ENCODE results near the gene SUGCT.

SUGCT gene

GRCh38 chr7:40845943-40846342 is 711.1 kb downstream of the SUGCT start:
- DNase-seq (ENCODE audit: low read depth), result no peak
- H3K4me3 ChIP-seq (ENCODE audit: low read depth, low read length), result no peak overlapping the region
- no peak for TF ChIP-seq MYC (IDR thresholded peaks at IDR 0.05; ENCODE audit: low read depth, low read length)

GRCh38 chr7:40847921-40848320 is 713.1 kb downstream of the SUGCT start:
- DNase-seq (ENCODE audit: low read depth), result no peak
- TF ChIP-seq MAX (IDR thresholded peaks at IDR 0.05; ENCODE audit: low read depth, low read length) (no peak), CTCF (IDR thresholded peaks at IDR 0.05; ENCODE audit: low read depth, low read length) (no peak), POLR2A (IDR thresholded peaks at IDR 0.05; ENCODE audit: extremely low read depth, insufficient read length) (no peak), MYC (IDR thresholded peaks at IDR 0.05; ENCODE audit: low read depth, low read length) (no peak)
- H3K4me3 ChIP-seq (ENCODE audit: low read depth, low read length), result no peak overlapping the region

- no peak for TF ChIP-seq POLR2A (IDR thresholded peaks at IDR 0.05; ENCODE audit: extremely low read depth, insufficient read length)
- TF ChIP-seq MAX (IDR thresholded peaks at IDR 0.05; ENCODE audit: low read depth, low read length), result no peak
- no peak for TF ChIP-seq MYC (IDR thresholded peaks at IDR 0.05; ENCODE audit: low read depth, low read length)
- TF ChIP-seq CTCF (IDR thresholded peaks at IDR 0.05; ENCODE audit: low read depth, low read length), result no peak
- no peak for DNase-seq (ENCODE audit: low read depth)
- H3K4me3 ChIP-seq (ENCODE audit: low read depth, low read length), result no peak overlapping the region
These were observed 713.9 kb downstream of the SUGCT start for GRCh38 chr7:40848541-40849221.

- no peak for DNase-seq (ENCODE audit: low read depth)
- no peak for TF ChIP-seq MYC (IDR thresholded peaks at IDR 0.05; ENCODE audit: low read depth, low read length)
- no peak for TF ChIP-seq CTCF (IDR thresholded peaks at IDR 0.05; ENCODE audit: low read depth, low read length)
- no peak for TF ChIP-seq MAX (IDR thresholded peaks at IDR 0.05; ENCODE audit: low read depth, low read length)
- TF ChIP-seq POLR2A (IDR thresholded peaks at IDR 0.05; ENCODE audit: extremely low read depth, insufficient read length), result no peak
- H3K4me3 ChIP-seq (ENCODE audit: low read depth, low read length), result no peak overlapping the region
These were observed 715.2 kb downstream of the SUGCT start for GRCh38 chr7:40850017-40850416.

- TF ChIP-seq CTCF (IDR thresholded peaks at IDR 0.05; ENCODE audit: low read depth, low read length), result no peak
- TF ChIP-seq POLR2A (IDR thresholded peaks at IDR 0.05; ENCODE audit: extremely low read depth, insufficient read length), result no peak
- TF ChIP-seq MYC (IDR thresholded peaks at IDR 0.05; ENCODE audit: low read depth, low read length), result no peak
- TF ChIP-seq MAX (IDR thresholded peaks at IDR 0.05; ENCODE audit: low read depth, low read length), result no peak
- no peak for DNase-seq (ENCODE audit: low read depth)
These were observed 716.2 kb downstream of the SUGCT start for GRCh38 chr7:40851001-40851400.

GRCh38 chr7:40859076-40859475 is 724.3 kb downstream of the SUGCT start:
- no peak for DNase-seq (ENCODE audit: low read depth)

More at GRCh38 chr7:40851001-40851400, 716.2 kb downstream of the SUGCT start:
- H3K4me3 ChIP-seq (ENCODE audit: low read depth, low read length), result no peak overlapping the region

More at GRCh38 chr7:40859076-40859475, 724.3 kb downstream of the SUGCT start:
- no peak overlapping the region for H3K4me3 ChIP-seq (ENCODE audit: low read depth, low read length)
- TF ChIP-seq MAX (IDR thresholded peaks at IDR 0.05; ENCODE audit: low read depth, low read length) (no peak), MYC (IDR thresholded peaks at IDR 0.05; ENCODE audit: low read depth, low read length) (no peak), CTCF (IDR thresholded peaks at IDR 0.05; ENCODE audit: low read depth, low read length) (no peak), POLR2A (IDR thresholded peaks at IDR 0.05; ENCODE audit: extremely low read depth, insufficient read length) (no peak)
